T-helper 1 cell (primary cell): ENCODE measurements around the gene MAPK8.

ENCODE experiments used
- DNase-seq, 5 donors: peaks; one replicate each; pipeline ENCODE4 v3.0.0-alpha.2; 2012 to 2020

MAPK8 gene

GRCh38 chr10:48389272-48389671 lies 82.8 kb downstream of the MAPK8 start:
- no peak for DNase-seq

- DNase-seq = no peak
These were observed 83.5 kb downstream of the MAPK8 start for GRCh38 chr10:48389846-48390557.

- DNase-seq = no peak
These were observed 84.0 kb downstream of the MAPK8 start for GRCh38 chr10:48390558-48390871.

DNA sequence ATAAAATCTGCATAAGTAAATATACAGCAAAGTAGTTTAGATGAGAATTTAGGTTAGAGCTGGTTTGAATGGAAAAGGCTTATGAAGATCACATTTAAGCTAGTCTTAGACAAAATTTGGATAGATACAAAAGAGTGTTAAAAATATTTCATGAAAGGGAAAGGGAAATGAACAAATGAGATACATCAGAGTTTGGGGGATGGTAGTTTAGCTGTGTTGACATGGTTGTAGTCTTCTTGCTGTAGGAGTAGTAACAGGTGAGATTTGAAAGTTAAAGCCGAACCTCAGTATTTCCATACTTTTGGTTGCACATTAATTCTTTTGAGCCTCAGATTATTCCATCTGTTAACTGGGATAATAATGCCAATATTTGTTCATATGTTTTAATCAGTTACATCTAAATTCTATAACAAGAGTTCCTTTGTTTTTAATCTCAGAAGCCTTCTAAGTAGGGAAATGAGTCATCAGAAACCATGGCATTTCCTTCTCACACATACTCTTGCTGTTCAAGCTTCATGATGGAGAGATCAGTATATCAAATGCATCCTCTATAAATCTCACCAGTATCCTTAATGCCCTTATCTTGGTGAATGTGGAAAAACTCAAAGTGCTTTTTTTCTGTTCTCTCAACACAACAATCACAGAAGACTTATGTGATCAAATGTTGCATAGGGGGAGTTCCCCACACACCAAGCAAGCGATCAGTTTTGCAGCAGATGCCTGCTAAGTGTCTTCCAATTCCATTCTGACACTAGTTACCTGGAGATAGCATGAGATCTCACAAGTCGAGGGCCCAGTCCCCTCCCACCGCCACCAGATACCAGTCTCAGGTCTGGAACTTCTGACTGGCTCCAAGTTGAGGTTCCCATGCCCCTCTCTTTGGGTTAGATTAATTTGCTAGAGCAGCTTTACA lies 84.7 kb downstream of the MAPK8 start:
- DNase-seq = peak in 1 of 5 donors; percentile 65

DNA sequence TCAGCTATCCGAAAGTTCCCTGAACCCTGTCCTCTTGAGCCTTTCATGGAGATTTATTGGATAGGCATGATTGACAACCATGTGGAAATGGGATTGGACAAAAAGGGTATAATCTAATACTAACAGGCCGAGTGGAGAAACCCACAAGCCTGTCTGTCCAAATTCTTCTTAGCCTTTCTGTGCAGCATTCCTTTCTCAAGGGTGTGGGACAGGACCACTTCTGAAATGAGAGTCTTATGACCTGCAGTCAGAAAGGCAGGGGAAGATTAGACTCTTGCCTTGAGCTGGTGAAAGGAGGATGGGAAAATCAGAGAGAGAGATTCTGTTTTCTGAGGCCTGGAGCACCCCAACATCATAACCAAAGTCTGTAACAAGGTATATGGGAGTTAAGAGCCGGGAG lies 85.5 kb downstream of the MAPK8 start:
- no peak for DNase-seq

DNA sequence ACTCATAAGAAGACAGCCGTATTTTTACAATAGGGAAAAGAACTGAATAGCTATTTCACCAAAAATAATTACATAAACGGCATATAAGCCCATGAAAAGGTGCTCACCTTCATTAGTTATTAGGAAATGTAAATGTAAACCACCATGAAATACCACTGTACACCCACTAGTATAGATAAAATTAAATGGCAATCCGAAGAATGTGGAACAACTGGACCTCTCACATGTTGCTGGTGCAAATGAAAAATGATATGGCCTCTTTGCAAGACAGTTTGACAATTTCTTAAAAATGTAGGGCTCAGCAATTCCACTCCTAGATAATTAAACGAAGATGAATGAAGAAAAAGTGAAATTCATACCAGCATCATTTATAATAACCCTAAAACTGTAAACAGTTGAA lies 91.8 kb downstream of the MAPK8 start:
- no peak for DNase-seq

- DNase-seq = no peak
These were observed 92.6 kb downstream of the MAPK8 start for GRCh38 chr10:48399056-48399541.

DNA sequence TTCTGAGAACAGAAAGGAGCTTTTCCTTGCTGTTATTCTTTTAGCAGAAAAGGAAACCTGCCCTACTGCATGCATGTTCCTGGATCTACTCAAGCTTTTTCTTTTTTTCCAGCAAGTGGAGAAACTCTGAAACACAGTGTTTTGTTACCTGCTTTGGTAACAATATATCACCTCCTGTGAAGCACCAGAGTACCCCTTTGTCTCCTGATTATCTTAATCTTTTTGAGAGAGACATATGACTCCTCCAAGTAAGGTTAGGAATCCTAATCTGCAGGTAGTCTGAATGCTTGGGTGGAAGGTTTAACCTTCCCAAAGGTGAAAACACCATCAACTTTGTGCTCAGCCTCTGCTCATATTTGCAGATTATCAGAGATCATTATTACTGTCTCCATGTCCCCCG lies 93.1 kb downstream of the MAPK8 start:
- no peak for DNase-seq

DNA sequence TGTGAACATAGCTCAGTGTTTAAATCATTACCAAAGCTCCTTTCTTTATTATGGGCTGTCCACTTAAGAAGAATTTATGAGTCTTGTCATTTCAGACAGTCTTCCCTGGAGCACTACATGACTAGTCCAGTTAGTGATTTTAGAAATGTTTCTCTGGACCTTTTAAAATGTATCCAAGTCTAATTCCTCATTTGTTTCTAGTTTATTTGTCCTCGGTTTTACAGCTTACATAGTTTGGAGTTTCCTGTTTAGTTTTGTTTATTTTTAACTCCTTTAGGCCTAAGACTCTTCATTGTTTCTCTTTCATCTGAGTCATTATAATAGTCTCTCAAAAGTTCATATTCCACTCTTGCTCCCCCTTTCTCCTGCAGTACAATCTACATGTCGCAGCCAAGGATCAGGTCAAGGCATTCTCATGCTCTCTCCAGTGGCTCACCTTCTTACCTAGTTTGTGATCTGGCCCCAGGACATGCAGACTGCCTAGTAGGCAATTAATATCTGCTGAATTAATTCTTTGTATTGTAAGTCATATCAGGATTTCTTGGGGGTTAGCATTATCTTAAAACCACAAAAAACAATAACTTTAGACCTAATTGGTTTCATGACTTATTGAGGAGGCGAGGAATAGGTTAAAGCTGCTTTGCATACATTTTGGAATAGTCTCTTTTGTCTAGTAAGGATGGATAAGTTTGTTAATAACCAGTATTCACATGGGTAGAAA lies 93.8 kb downstream of the MAPK8 start:
- no peak for DNase-seq

DNA sequence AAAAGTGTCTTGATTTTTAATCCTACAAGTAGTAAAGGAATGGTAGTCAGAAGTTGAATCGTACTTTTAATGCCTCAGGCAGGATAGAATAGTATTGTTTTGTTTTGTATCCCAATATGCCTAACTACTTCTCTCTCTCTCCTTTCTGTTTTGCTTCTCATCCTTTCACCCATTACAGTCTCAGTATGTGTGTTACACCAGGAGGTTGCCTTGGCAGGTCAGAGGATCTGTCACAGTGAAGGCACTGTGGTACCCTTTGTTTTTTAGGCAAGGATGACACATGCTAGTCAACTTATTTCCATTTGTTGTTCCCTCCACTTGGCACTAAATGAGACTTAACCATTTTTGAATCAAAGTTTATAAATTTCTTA lies 94.4 kb downstream of the MAPK8 start:
- DNase-seq = no peak

DNA sequence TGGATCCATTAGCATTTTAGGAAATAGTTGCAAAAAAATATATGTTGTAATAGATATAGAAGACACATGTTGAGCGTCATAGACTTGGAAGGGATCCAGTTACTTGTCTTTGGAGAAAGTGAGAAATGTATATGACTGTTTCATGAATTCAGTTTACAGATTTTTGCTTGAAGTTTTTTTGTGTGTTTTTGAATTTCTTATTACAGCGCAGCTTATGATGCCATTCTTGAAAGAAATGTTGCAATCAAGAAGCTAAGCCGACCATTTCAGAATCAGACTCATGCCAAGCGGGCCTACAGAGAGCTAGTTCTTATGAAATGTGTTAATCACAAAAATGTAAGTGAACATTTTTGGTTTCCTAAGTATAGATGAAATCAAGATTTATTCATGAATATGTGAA lies 98.2 kb downstream of the MAPK8 start:
- no peak for DNase-seq

DNA sequence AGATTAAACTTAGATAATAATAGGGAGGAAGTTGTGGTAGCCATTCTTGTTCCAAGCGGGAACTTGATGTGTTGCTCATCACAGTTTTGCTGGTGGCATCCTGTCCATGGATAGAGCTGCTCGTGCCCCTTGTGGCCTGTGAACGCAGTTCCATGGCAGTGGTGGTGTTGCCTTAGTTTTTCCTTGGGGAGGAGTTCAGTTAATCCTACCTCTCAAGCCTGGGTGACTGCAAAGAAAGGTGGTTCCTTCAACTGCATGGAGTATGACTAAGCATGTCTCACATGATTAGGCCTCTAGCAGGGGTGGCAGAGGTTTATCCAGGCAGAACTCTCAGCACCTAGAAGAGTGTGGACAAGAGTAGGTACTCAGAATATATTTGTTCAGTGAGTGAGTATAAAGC lies 99.7 kb downstream of the MAPK8 start:
- no peak for DNase-seq

GRCh38 chr10:48406658-48407057 lies 100.2 kb downstream of the MAPK8 start:
- DNase-seq = no peak

DNA sequence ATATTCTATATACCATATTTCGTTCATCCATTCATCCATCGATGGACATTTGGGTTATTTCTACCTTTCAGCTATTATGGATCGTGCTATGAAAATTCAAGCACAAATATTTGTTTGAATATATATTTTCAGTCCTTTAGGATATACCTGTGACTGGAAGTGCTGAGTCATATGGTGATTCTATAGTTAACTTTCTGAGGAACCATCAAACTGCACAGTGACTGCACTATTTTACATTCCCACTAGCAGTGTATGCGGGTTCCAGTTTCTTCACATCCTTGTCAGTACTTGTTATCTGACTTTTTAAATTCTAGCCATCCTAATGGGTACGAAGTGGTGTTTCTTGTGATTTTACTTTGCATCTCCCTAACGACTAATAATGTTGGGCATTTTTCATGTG lies 104.0 kb downstream of the MAPK8 start:
- DNase-seq = no peak

DNA sequence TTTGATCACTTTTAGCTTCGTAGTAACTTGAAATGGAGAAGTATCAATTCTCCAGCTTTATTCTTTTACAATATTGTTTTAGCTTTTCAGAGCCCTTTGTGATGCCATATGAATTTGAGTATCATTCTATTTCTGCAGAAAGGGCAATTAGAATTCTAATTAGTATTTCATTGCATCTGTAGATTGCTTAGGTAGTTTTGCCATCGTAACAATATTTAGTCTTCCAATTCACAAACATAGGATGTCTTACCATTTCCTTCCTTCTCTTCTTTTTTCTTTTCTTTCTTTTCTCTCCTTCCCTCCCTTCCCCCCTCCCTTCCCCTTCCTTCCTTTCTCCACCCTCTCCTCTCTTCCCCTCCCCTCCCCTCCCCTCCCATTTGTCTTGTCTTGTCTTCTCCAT lies 105.0 kb downstream of the MAPK8 start:
- DNase-seq = no peak

- DNase-seq = no peak
These were observed 105.6 kb downstream of the MAPK8 start for GRCh38 chr10:48412081-48412480.

- DNase-seq = no peak
These were observed 106.5 kb downstream of the MAPK8 start for GRCh38 chr10:48412933-48413332.

DNA sequence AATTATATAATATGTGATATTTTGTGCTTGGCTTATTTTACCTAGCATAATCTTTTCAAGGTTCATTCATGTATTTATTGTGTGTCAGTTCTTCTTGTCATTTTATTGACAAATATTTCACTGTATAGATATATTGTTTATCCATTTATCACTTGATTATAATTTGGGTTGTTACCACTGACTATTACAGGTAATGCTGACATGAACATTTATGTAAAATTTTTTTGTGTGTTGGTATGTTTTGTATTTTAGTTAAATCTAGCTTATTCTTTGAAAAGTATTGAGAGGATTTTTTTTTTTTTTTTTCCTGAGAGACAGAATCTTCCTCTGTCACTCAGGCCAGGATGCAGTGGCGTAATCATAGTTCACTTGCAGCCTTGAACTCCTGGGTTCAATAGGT lies 107.7 kb downstream of the MAPK8 start:
- DNase-seq = no peak

DNA sequence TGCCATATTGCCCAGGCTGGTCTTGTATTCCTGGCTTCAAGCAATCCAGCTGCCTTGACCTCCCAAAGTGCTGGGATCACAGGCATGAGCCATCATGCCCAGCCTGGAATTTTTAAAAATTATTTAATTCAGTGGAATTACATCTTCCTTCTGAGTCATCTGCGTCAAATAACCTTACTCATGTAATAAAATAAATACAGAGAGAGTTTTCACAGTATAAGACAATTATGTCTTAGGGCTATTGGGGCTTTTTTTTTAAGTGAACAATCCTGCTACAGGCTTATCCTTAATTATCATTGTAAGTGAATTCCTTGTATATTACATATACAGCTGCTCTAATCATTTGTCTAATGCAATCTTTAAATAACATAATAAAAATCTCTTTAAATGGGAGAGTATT lies 108.3 kb downstream of the MAPK8 start:
- no peak for DNase-seq

DNA sequence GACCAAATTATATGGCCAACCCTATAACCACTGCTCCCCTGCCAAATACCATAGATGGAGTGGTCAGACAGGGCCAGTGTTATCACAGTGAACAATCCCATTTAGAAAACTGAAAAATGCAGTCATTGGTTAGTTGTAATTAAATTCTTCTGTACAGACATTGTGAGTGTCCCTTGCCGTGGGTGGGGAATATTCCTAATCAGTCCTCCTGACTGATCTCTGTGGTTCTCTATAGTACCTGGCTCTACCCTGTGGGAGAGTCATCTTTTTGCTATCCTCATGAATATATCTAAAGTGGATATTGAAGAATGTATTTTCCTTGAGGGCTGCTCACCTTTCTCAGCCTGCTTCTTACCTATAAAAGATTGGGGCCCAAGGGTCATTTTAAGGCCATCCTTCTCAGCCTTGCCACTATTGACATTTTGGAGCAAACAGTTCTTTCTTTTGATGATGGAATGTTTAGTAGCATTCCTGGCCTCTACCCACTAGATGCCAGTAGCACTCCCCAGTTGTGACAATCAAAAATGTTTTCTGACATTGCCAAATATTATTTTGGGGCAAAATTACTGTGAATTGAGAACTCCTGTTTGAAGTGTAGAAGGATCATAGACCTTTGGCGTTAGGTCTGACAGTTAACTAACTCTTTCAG lies 110.2 kb downstream of the MAPK8 start:
- no peak for DNase-seq

- DNase-seq = no peak
These were observed 110.9 kb downstream of the MAPK8 start for GRCh38 chr10:48417374-48417773.

DNA sequence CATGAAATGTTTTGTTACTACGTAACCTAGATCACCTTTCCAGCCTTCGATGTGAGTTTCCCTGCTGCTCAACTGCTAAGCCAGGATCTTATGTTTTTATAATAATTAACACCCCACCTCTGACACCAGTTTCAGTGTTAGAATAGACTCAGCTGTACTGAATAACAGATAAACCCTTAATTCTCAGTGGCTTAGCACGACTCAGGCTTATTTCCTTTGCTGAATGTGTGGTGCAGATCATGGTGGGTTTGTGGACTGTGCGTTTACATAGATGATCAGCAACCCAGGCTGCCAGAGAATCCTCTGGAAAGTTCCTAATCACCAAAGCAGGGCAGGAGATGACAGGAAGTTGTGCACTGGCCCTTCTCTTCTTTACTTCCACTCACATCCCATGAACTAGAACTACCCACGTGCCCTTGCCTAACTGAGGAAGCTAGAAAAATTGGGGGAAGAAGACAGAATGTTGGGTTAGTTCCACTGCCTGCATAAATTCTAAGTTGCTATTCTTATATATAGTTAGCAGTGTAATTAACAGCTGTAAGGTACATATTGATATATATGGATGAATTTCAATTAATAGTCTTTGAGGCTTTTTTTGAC lies 111.8 kb downstream of the MAPK8 start:
- no peak for DNase-seq

- DNase-seq = no peak
These were observed 113.2 kb downstream of the MAPK8 start for GRCh38 chr10:48419714-48420113.
